Brain microvascular endothelial cell (primary cell): ENCODE data around the gene IFIT3.

Source experiments
- DNase-seq: peaks from one replicate; pipeline ENCODE4 v3.0.0-alpha.2; 2020
- H3K27ac ChIP-seq: fragments of 250-450 bp; sonication (Bioruptor Pico); 2 replicates; pipeline ENCODE4 v1.5.1; 2020; ENCODE audit warnings: mild to moderate bottlenecking, moderate library complexity
- H3K27me3 ChIP-seq: fragments of 250-450 bp; sonication (Bioruptor Pico); replicated peaks from 2 replicates; pipeline ENCODE4 v1.5.1; 2020; ENCODE audit warnings: mild to moderate bottlenecking
- H3K36me3 ChIP-seq: fragments of 250-450 bp; sonication (Bioruptor Pico); replicated peaks from 2 replicates; pipeline ENCODE4 v1.5.1; 2020; ENCODE audit warnings: mild to moderate bottlenecking
- H3K4me3 ChIP-seq: 2 replicates; pipeline ENCODE4 v1.5.1; 2011; ENCODE audit warnings: low read depth, mild to moderate bottlenecking, control low read depth, low read length, moderate library complexity
- CTCF ChIP-seq: IDR thresholded peaks from 2 replicates; pipeline ENCODE4 v1.5.1; 2011; ENCODE audit warnings: low read depth, mild to moderate bottlenecking, moderate library complexity, low read length, control low read depth, inconsistent platforms; ENCODE audit errors: missing control alignments
- in situ Hi-C: cut with HindIII; loops from 2 replicates; pipeline ENCODE4 v1.10.0; 2017; ENCODE audit warnings: low sequenced_read_pairs, low pct_ligation_motif_present

IFIT3 gene

GRCh38 chr10:89301721-89302445, 25.9 kb upstream of the IFIT3 start, which contains the start of gene IFIT2:
Gene IFIT2 (plus strand): TSS chr10:89302046. CDS start chr10:89302124, 78 bp downstream.
- in situ Hi-C loops = no loop called here
- Histone ChIP-seq H3K4me3 (peak within 1 kb of the TSS; percentile 56), H3K27ac (peak within 1 kb of the TSS; percentile 75), H3K36me3 (no peaks in the 10 kb centered on the region), H3K27me3 (no peaks in the 10 kb centered on the region)
- no peak for TF ChIP-seq CTCF
- DNase-seq = peak; percentile 64

GRCh38 chr10:89302625-89303024, 25.2 kb upstream of the IFIT3 start:
- peak overlapping the region; percentile 75 for H3K27ac ChIP-seq
- DNase-seq = no peak
- H3K36me3 ChIP-seq = no peaks in the 10 kb centered on the region
- in situ Hi-C loops = no loop called here
- TF ChIP-seq CTCF = no peak
- no peaks in the 10 kb centered on the region for H3K27me3 ChIP-seq
- no peak overlapping the region for H3K4me3 ChIP-seq

GRCh38 chr10:89303161-89303560, 24.6 kb upstream of the IFIT3 start:
- no peak for DNase-seq
- no peak overlapping the region for H3K4me3 ChIP-seq
- no peaks in the 10 kb centered on the region for H3K27me3 ChIP-seq
- in situ Hi-C loops = no loop called here
- no peaks in the 10 kb centered on the region for H3K36me3 ChIP-seq
- no peak overlapping the region for H3K27ac ChIP-seq
- no peak for TF ChIP-seq CTCF

- in situ Hi-C loops = no loop called here
- no peaks in the 10 kb centered on the region for H3K27me3 ChIP-seq
- DNase-seq = no peak
- H3K4me3 ChIP-seq = no peak overlapping the region
- H3K27ac ChIP-seq = no peak overlapping the region
- no peak for TF ChIP-seq CTCF
- no peaks in the 10 kb centered on the region for H3K36me3 ChIP-seq
Observed at GRCh38 chr10:89304026-89304425, 23.8 kb upstream of the IFIT3 start.

GRCh38 chr10:89304446-89304845, 23.4 kb upstream of the IFIT3 start:
- no peaks in the 10 kb centered on the region for H3K27me3 ChIP-seq
- no peaks in the 10 kb centered on the region for H3K36me3 ChIP-seq
- no peak for DNase-seq
- H3K27ac ChIP-seq = no peak overlapping the region
- TF ChIP-seq CTCF = no peak
- H3K4me3 ChIP-seq = no peak overlapping the region
- in situ Hi-C loops = no loop called here

- in situ Hi-C loops = no loop called here
- H3K4me3 ChIP-seq = no peak overlapping the region
- DNase-seq = no peak
- H3K27me3 ChIP-seq = no peaks in the 10 kb centered on the region
- no peaks in the 10 kb centered on the region for H3K36me3 ChIP-seq
- no peak for TF ChIP-seq CTCF
- no peak overlapping the region for H3K27ac ChIP-seq
Observed at GRCh38 chr10:89304925-89305324, 22.9 kb upstream of the IFIT3 start.
